ENCODE measurements around the gene TESMIN.
A peak's percentile ranks its signal among the peaks of the same experiment; 100 is the strongest.

TESMIN gene

GRCh38 chr11:68743539-68743938 is 7.8 kb downstream of the TESMIN start:
- no peak for TF ChIP-seq CTCF (IDR thresholded peaks at IDR 0.05; ENCODE audit: insufficient read depth, low read length, missing control alignments)
- no peak for DNase-seq (ENCODE audit: low read depth, low spot score)
- H3K4me3 ChIP-seq (ENCODE audit: low read depth, low read length): no peak overlapping the region
- CTCF ChIA-PET: no interaction called here
- POLR2A ChIA-PET: no interaction called here

GRCh38 chr11:68741463-68741862 is 9.9 kb downstream of the TESMIN start:
- H3K4me3 ChIP-seq (ENCODE audit: low read depth, low read length): no peak overlapping the region
- CTCF ChIA-PET: no interaction called here
- DNase-seq (ENCODE audit: low read depth, low spot score): peak; percentile 14
- POLR2A ChIA-PET: no interaction called here
- TF ChIP-seq CTCF (IDR thresholded peaks at IDR 0.05; ENCODE audit: insufficient read depth, low read length, missing control alignments): no peak

- ChIA-PET CTCF (no interaction called here), POLR2A (no interaction called here)
- no peak for TF ChIP-seq CTCF (IDR thresholded peaks at IDR 0.05; ENCODE audit: insufficient read depth, low read length, missing control alignments)
- no peak overlapping the region for H3K4me3 ChIP-seq (ENCODE audit: low read depth, low read length)
- no peak for DNase-seq (ENCODE audit: low read depth, low spot score)
Observed at GRCh38 chr11:68735646-68736045, 15.7 kb downstream of the TESMIN start.

- H3K4me3 ChIP-seq (ENCODE audit: low read depth, low read length): no peak overlapping the region
- TF ChIP-seq CTCF (IDR thresholded peaks at IDR 0.05; ENCODE audit: insufficient read depth, low read length, missing control alignments): no peak
- ChIA-PET POLR2A (no interaction called here), CTCF (interaction anchor here (1.0 kb wide), 1 partner anchor 155 kb away, joined by 3 read pairs; no protein-coding TSS in a partner anchor)
- DNase-seq (ENCODE audit: low read depth, low spot score): no peak
Observed at GRCh38 chr11:68735125-68735524, 16.2 kb downstream of the TESMIN start.

- CTCF ChIA-PET: interaction anchor here (1.0 kb wide), 1 partner anchor 156 kb away, joined by 3 read pairs; no protein-coding TSS in a partner anchor
- POLR2A ChIA-PET: no interaction called here
- no peak for TF ChIP-seq CTCF (IDR thresholded peaks at IDR 0.05; ENCODE audit: insufficient read depth, low read length, missing control alignments)
- DNase-seq (ENCODE audit: low read depth, low spot score): no peak
- H3K4me3 ChIP-seq (ENCODE audit: low read depth, low read length): no peak overlapping the region
Observed at GRCh38 chr11:68734111-68734510, 17.2 kb downstream of the TESMIN start.

GRCh38 chr11:68727783-68728182 is 23.5 kb downstream of the TESMIN start:
- CTCF ChIA-PET: no interaction called here
- no peak for DNase-seq (ENCODE audit: low read depth, low spot score)
- no peak overlapping the region for H3K4me3 ChIP-seq (ENCODE audit: low read depth, low read length)
- POLR2A ChIA-PET: no interaction called here
- TF ChIP-seq CTCF (IDR thresholded peaks at IDR 0.05; ENCODE audit: insufficient read depth, low read length, missing control alignments): no peak

All from AG04449 (cell line).